Gastroesophageal sphincter (tissue), 4 donors: ENCODE measurements around the gene NCBP2L. TPM values are rescaled to one million over a fixed set of nuclear protein-coding genes. Genes with fewer than 3 reads are reported as not detected.

ENCODE experiments used
- ATAC-seq: fragments of 150-250 bp; one replicate; pipeline ENCODE4 v1.9.1; 2016; ENCODE audit warnings: mild to moderate bottlenecking, moderate library complexity
- H3K27ac ChIP-seq, 4 donors: fragments of 200-600 bp; sonication (generic) in 3 of 4; 1 replicate in 3 of 4; 2 replicates in 1 of 4; pipeline ENCODE4 v1.5.1; 2016 to 2019
- H3K27me3 ChIP-seq: fragments of 200-600 bp; sonication (generic); one replicate; pipeline ENCODE4 v1.5.1; 2019
- H3K36me3 ChIP-seq, 2 donors: fragments of 200-600 bp; sonication (generic); one replicate each; pipeline ENCODE4 v1.5.1; 2019; ENCODE audit warnings: control low read depth in 1 of 2
- H3K4me1 ChIP-seq, 3 donors: fragments of 200-600 bp; sonication (generic); 1 replicate in 2 of 3; 2 replicates in 1 of 3; pipeline ENCODE4 v1.5.1; 2016 to 2019; ENCODE audit warnings: control low read depth in 2 of 3
- H3K4me3 ChIP-seq, 2 donors: fragments of 200-600 bp; sonication (generic); one replicate each; pipeline ENCODE4 v1.5.1; 2019; ENCODE audit warnings: mild to moderate bottlenecking in 1 of 2, moderate library complexity in 1 of 2
- H3K9me3 ChIP-seq, 3 donors: fragments of 200-600 bp; sonication (generic); one replicate each; pipeline ENCODE4 v1.5.1; 2017 to 2019; ENCODE audit warnings: control low read depth in 2 of 3
- EP300 ChIP-seq: sonication (generic); formaldehyde crosslinking; IDR thresholded peaks from one replicate; pipeline ENCODE4 v1.6.1; 2017; ENCODE audit warnings: antibody characterized with exemption, mild to moderate bottlenecking
- POLR2A ChIP-seq, 2 donors: fragments of 450-650 bp; IDR thresholded peaks; one replicate each; pipeline ENCODE4 v1.6.1; 2017; ENCODE audit warnings: antibody characterized with exemption in 2 of 2, mild to moderate bottlenecking in 2 of 2, moderate library complexity in 1 of 2
- POLR2AphosphoS5 ChIP-seq: sonication (generic); formaldehyde crosslinking; IDR thresholded peaks from one replicate; pipeline ENCODE4 v1.6.1; 2017; ENCODE audit warnings: antibody characterized with exemption
- WGBS, 2 donors: methylation state at CpG; one replicate each; pipeline ENCODE4 v1.1.5; 2018; ENCODE audit warnings: low coverage in 1 of 2; 5-methylcytosine and 5-hydroxymethylcytosine counted together
- total RNA-seq, 4 donors: library from RNA; depleted of rRNA; stranded (reverse); fragments of >200 nt; gene quantifications; one replicate each; pipeline ENCODE4 v1.1.0, GENCODE V29; 2016
- TF ChIP-seq, protein P1 (sequence below), 4 experiments: fragments of 200-600 bp in 2 of 4; fragments of 450-650 bp in 2 of 4; sonication (generic) in 1 of 4; IDR thresholded peaks; one replicate each; pipeline ENCODE4 v1.5.1; 2017 to 2019; ENCODE audit warnings: antibody characterized with exemption in 4 of 4, mild to moderate bottlenecking in 2 of 4, moderate library complexity in 2 of 4

NCBP2L gene
- total RNA-seq, 4 donors from 2014 or later, result 0.31 TPM; not detected in 3

DNA sequence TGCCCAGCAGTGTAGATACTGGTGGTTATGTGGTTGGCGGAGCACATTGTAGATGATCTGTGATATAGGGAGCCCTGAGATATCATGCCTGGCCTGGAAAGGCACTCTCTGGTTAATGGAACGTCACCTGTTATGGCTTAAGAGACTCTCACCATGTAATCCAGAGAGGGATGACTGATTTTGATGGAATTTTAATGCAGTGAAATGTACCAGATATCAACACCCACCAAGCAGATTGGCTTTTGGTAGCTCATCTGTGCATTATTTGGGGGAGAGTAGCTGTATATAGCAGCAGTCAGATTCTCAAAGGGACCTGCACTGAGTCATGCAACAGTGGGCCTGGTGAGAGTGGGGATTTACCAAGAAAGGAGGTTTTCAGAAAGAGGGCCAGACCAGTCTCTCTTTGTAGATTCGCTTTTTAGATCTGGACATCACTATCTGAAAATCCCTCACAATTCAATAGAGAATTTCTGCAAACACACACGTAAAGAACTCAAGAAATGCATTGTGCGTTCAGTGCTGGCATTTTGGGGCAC lies 19.2 kb upstream of the NCBP2L start:
- Histone ChIP-seq H3K9me3 (no peaks in the 10 kb centered on the region), H3K4me3 (no peak overlapping the region), H3K36me3 (peaks cover 0 to 4% of the 10 kb centered on the region in 2 donors), H3K4me1 (peaks cover 0 to 17% (median 0%) of the 10 kb centered on the region in 3 donors), H3K27me3 (no peaks in the 10 kb centered on the region), H3K27ac (no peak overlapping the region)
- WGBS, 2 donors, result 89 to 94% methylated on average over 2 to 3 of the region's 5 CpGs
- ATAC-seq, result no peak
- TF ChIP-seq POLR2AphosphoS5 (no peak), EP300 (no peak), POLR2A (IDR thresholded peaks at IDR 0.05) (no peak)
- TF ChIP-seq, protein P1, sequence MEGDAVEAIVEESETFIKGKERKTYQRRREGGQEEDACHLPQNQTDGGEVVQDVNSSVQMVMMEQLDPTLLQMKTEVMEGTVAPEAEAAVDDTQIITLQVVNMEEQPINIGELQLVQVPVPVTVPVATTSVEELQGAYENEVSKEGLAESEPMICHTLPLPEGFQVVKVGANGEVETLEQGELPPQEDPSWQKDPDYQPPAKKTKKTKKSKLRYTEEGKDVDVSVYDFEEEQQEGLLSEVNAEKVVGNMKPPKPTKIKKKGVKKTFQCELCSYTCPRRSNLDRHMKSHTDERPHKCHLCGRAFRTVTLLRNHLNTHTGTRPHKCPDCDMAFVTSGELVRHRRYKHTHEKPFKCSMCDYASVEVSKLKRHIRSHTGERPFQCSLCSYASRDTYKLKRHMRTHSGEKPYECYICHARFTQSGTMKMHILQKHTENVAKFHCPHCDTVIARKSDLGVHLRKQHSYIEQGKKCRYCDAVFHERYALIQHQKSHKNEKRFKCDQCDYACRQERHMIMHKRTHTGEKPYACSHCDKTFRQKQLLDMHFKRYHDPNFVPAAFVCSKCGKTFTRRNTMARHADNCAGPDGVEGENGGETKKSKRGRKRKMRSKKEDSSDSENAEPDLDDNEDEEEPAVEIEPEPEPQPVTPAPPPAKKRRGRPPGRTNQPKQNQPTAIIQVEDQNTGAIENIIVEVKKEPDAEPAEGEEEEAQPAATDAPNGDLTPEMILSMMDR (IDR thresholded peaks at IDR 0.05), result no peak

DNA sequence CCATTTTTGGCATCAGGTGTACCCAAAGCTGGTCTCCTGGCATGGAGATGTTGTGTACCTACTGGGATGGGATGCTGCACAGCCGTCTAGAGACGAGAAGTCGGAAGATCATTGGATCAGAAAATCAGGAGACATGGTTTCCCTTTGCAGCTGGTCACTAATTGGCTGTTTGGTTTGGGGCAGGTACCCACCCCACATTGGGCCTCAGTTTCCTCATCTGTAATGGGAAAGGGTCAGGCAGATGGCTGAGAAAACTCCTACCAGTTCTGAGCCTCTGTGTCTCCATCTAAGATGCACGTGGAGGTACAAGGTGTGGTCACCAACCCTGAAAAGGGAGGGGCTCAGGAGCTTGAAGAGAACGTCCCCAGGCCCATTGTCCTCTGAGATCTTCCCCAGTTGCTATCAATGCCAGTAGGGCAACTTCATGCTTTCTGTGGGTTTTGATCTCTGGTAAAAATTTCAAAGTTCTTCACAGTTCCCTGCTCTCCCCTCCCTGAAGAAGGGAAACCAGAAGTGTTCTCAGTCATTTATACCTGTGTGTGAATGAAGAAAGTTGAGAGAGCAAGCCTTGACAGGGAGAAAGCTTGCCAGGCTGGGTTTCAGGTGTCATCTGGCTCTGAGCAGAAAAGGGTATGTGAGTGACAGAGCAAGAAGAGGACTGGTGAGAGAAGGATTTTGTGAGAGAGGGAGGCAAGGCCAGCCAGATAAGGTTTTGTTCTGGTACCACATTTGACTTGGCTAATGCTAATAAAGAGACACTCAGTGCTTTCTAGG lies 17.0 kb upstream of the NCBP2L start:
- H3K4me1 ChIP-seq, result peaks cover 0 to 9% (median 0%) of the 10 kb centered on the region in 3 donors
- H3K36me3 ChIP-seq, result peaks cover 0 to 4% of the 10 kb centered on the region in 2 donors
- H3K27me3 ChIP-seq, result no peaks in the 10 kb centered on the region
- ATAC-seq, result no peak
- no peak overlapping the region for H3K27ac ChIP-seq
- TF ChIP-seq POLR2A (IDR thresholded peaks at IDR 0.05) (no peak), EP300 (no peak), POLR2AphosphoS5 (no peak)
- TF ChIP-seq, protein P1 (IDR thresholded peaks at IDR 0.05), result no peak
- WGBS, 2 donors, result 75 to 100% methylated on average over 1 to 2 of the region's 5 CpGs
- H3K9me3 ChIP-seq, result no peaks in the 10 kb centered on the region
- no peak overlapping the region for H3K4me3 ChIP-seq

DNA sequence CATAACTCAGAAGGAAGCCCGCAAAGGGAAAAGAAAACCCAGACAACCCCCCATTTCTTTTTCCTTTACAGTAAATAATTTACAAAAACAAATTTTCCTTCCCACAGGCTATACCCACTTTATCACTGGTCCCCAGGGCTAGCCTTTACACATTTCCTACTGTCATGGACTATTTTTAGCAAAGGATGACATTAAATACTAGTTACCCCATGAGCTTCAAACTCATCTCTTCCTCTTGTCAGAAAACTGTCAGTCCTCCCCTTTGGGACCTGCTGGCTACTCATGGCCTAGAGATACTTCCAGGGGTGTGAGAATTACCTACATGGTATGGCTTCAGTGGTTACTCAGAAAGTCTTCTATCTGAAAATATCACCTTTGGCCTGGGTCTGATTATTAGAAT lies 13.9 kb upstream of the NCBP2L start:
- Histone ChIP-seq H3K27ac (no peak overlapping the region), H3K4me3 (no peak overlapping the region), H3K36me3 (peaks cover 0 to 4% of the 10 kb centered on the region in 2 donors), H3K27me3 (no peaks in the 10 kb centered on the region), H3K4me1 (peaks cover 0 to 21% (median 0%) of the 10 kb centered on the region in 3 donors), H3K9me3 (no peaks in the 10 kb centered on the region)
- WGBS, 2 donors, result 83 to 86% methylated on average over 1 of the region's 1 CpG
- ATAC-seq, result no peak
- TF ChIP-seq, protein P1 (IDR thresholded peaks at IDR 0.05), result no peak
- TF ChIP-seq EP300, result no peak
- TF ChIP-seq POLR2A (IDR thresholded peaks at IDR 0.05), result no peak
- TF ChIP-seq POLR2AphosphoS5, result no peak

DNA sequence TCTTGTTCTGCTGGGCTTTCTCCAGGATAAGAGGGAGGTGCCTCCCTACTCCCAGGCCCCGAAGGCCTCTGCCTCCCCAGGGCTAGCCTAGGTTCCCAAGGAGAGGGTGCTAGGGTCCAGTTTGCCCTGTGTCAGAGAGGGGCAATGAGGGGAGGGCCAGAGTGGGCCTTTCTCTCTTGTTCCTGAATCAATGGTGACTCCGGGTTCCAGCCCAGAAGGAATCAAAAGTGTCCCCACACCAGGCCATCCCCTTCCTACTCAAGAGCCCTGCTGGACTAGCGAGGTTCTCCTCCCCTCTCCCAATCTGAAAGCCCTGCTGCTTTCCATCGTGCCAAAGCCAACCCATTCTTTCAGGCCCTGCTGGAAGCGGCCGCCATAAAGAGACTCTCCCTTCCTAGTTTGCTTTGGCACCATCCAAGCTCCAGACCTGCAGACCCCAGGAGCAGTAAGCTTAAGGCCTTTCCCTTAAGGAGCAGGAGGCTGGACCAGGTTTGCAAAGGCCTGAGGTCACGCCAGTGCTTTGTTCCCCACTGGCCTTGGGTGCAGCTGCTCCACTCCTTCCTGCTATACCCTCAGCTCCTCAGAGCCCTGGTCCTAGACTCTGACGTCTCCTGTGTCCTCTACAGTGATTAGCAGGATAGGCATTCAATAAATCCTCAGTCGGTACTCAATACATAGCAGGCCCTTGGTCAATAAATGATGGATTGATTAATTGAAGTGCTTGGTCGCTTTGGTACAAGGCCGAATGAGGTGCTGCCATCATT lies 12.5 kb upstream of the NCBP2L start:
- ATAC-seq, result no peak
- 84 to 100% methylated on average over 3 to 4 of the region's 11 CpGs for WGBS, 2 donors
- Histone ChIP-seq H3K4me3 (no peak overlapping the region), H3K27ac (no peak overlapping the region), H3K9me3 (no peaks in the 10 kb centered on the region), H3K36me3 (peaks cover 0 to 4% of the 10 kb centered on the region in 2 donors), H3K4me1 (peaks cover 0 to 21% (median 0%) of the 10 kb centered on the region in 3 donors), H3K27me3 (no peaks in the 10 kb centered on the region)
- TF ChIP-seq, protein P1 (IDR thresholded peaks at IDR 0.05), result no peak
- TF ChIP-seq POLR2AphosphoS5, result no peak
- TF ChIP-seq POLR2A (IDR thresholded peaks at IDR 0.05), result no peak
- no peak for TF ChIP-seq EP300
